GM19324 (cell line): ENCODE measurements around the gene TMEM248.
"Not testable (repeated sequence)": the region's sequence is repeated elsewhere in the genome, so short reads cannot be mapped to it uniquely, and the experiment has no call there.

ENCODE experiments used
- ATAC-seq: cut with Tn5 transposase; IDR thresholded peaks from one replicate; pipeline ENCODE4 v1.9.1; 2021; ENCODE audit warnings: mild to moderate bottlenecking, moderate library complexity; ENCODE audit not compliant: unreplicated experiment, low FRiP score

TMEM248 gene, protein sequence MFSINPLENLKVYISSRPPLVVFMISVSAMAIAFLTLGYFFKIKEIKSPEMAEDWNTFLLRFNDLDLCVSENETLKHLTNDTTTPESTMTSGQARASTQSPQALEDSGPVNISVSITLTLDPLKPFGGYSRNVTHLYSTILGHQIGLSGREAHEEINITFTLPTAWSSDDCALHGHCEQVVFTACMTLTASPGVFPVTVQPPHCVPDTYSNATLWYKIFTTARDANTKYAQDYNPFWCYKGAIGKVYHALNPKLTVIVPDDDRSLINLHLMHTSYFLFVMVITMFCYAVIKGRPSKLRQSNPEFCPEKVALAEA

DNA sequence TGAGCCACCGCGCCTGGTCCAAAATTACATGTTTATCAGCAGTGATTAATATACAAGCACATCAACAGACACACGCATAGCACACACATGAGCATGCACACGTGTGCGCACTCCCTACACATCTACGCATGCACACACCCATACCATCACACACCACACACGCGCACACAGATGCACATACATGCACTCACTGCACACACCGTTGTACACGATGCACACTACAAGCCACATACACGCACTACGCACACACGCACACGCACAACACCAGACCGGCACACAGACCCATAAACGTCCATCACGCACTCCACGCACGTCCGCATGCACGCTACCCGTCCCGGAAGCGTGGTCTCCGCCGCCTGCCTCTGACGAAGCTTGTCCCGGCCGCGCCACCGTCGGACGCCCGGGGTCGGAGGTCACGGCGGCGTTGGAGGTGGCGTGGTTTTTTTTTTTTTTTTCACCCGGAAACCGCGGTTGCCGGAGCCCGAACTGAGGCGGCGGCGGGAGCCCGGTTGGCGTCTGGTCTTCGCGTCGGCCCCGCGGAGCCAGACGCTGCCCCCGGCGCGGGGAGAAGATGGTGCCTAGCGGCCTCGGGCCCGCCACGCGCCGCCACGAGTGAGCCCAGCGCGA is at the start of gene TMEM248:
TSS of gene TMEM248 (plus strand) at position 457 of the 627 bp plus-strand sequence. CDS start 20,641 bp downstream, outside the sequence.
- peak; percentile 88 for ATAC-seq

DNA sequence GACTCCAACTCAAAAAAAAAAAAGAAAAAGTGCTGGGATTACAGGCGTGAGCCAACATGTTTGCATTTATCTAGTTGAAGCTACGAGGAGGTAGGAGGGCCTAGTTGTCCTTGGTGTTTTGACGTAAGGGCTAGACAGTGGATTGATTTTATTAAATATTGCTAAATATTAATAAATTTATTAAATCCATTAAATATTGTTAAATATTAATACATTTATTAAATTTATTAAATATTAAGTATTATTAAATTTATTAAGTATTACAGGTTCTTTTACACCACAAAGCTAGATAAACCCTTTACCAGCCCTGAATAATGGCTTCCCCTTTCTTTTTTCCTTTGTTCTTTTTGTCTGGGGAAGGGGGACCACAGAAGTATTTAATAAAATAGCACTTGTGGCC is 47.5 kb upstream of the TMEM248 start:
- ATAC-seq, result no peak

DNA sequence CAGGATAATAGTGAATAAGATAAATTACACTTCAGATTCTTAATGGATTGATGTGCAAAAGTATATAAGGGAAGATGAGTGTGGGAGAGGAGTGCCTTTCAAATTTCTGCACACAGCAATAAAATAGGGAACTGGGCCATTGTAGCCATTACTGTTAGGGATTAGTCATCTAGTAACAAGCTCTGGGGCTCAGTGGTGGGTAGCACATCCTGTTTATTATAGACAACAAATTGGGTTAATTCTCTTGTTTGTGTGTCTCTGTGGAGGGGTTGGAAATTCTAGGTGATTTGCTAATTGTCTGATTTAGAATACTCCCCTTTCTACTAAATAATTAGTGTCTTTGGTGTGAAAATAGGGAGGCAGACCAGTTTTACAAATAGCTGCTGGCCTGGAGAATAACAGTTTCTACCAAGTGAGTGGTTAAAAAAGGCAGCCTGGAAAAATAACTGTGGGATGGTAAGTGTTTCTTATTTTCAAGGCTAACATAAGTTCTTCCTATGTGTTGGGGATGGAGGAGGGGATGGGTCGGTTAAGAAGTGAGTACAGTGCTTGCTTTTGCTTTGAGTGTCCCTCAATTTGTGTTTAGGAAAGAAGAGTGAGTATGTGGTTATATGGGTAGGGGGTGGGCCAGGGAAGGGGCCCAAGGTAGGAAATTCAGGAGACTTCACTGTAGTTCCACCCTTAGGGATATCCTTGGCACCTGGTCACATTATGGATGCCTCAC is 43.3 kb upstream of the TMEM248 start:
- ATAC-seq, result no peak

DNA sequence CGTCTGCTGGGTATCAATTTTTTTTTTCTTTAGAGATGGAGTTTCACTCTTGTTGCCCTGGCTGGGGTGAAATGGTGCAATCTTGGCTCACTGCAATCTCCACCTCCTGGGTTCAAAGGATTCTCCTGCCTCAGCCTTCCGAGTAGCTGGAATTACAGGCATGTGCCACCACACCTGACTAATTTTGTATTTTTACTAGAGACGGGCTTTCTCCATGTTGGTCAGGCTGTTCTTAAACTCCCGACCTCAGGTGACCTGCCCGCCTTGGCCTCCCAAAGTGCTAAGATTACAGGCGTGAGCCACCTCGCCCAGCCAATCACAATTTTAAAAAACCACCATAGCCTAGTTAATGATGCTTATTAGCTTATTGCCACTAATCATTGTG is 42.7 kb upstream of the TMEM248 start:
- ATAC-seq, result not testable (repeated sequence)

DNA sequence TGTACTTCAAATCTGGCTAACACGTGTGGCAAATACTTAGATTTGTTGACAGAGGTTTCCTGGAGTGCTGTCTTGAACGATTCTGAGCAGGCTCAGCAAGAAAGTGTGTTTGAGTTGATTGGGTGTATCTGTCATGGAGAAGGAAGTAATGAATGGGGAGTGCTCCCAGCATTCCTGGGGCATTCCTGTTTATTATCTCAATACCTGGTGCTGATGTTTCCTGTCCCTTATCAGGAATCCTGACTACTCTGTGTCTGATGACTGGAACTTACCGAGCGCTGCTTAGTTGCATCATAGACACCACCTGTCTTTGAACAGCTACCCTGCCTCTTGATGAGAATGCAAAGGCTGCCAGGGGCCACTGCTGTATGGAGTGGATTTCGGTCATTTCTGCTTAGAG is 41.0 kb upstream of the TMEM248 start:
- no peak for ATAC-seq

DNA sequence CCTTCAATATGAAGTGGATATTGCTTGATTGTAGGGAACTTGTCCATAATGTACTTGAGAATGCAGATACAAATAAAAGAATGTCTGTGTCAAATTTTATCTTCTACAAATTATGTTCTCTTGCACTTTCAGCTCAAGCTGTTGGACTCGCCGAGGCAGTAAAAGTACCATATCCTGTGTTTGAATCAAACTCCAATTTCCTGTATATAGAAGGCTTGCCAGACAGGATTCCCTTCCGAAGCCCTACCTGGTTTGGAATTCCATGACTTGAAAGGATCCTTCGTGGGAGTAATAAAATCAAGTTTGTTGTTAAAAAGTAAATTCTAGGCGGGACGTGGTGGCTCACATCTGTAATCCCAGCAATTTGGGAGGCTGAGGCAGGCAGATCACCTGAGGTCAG is 40.4 kb upstream of the TMEM248 start:
- not testable (repeated sequence) for ATAC-seq

DNA sequence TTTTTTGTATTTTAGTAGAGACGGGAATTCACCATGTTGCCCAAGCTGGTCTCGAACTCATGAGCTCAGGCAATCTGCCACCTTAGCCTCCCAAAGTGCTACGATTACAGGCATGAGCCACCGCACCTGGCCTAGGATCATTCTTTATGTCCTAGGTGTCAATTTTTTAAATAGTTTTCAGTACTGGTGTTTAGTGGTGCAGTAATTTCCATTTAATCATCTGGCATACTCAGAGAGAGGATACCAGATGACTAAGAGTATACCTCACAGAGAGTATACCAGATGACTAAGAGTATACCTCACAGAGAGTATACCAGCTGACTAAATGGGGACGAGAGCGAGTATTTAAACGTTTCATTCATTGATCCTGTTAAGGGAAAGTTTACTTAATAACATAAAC is 37.3 kb upstream of the TMEM248 start:
- ATAC-seq, result no peak

DNA sequence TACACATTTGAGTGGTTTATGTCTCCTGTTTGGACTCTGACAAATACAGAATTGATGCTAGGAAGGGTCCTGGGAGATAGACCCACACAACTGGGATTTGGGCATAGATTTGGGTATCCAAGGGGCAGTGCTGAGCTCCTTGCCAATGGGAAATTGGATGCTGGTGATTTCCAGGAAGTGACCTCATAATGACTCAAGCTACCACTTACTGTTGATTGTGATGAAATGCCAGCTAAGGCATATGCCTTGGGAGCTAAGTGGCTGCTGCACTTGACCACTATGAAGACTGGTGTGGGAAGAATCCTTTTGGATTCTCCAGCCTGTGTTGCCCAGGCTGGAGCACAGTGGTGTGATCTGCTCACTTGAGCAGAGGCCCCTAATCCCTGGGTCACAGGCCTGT is 36.5 kb upstream of the TMEM248 start:
- not testable (repeated sequence) for ATAC-seq

DNA sequence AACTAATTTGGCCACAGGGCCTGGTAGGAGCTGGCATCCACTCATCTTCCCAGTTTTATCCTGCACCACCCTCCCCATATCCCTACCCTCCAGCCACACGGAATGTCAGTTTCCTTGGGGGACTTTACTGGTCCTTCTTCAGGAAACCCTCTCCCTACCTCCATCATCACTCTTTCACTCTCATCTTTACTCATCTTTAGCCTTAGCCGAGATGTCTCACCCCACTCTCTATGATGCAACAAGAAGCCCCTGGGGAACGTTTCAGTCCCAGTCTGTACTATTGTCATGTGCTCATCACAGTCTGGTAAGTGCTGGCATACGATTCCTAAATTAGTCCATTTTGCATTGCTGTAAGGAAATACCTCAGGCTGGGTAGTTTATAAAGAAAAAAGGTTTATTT is 34.9 kb upstream of the TMEM248 start:
- ATAC-seq, result no peak

DNA sequence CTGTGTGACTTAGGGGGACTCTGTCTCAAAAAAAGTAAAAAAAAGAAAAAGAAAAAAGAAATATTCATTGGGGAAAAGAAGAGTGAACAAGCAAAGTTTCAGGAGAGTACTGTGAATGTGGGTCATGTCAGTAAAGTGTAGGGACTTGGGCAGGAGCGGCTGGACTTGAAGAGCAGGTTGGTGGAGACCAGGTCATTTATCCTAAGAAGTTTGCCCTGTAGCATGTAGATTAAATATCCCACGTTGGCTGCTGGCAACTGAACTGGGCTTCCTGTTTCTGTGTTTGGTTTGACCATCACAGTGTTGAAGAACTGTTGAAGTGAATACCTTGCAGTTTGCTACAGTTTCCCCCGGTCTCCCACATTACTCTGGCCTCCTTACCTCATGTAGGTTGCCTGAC is 32.8 kb upstream of the TMEM248 start:
- not testable (repeated sequence) for ATAC-seq

DNA sequence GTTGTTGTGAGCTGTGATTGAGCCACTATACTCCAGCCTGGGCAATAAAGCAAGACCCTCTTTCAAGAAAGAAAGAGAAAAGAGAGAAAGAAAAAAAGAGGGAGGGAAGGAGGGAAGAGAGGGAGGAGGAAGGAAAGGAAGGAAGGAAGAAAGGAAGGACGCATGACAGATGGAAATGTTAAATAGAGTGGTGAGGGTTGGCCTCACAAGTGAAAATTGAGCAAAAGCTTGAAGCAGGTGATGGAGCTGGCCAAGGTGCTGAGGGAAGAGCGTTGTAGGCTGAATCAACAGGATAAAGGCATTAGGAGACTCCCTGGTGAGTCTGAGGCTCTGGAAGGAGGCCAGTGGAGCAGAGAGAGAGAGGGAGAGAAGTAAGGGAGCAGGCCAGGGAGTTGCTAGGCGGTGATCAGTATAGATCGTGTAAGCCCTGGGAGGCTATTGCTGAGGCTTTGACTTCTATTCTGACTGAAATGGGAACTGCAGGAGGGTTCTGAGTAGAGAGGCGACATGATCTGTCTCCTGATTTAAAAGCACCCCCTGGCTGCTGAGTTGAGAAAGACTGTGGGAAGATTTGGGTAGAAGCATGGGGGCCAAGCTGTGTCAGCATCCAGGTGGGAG is 26.5 kb upstream of the TMEM248 start:
- ATAC-seq, result no peak

DNA sequence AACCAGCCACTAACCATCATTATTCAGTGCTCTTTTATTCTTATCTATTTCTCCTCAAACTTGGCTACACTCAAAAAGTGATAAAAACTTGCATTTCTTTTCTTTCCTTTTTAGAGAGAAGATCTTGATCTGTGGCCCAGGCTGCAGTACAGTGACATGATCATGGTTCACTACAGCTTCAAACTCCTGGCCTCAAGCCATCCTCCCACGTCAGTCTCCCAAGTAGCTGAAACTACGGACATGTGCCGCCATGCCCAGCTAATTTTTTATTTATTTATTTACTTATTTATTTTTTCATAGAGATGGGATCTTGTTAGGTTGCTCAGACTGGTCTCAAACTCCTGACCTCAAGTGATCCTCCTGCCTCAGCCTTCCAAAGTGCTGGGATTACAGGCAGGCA is 24.6 kb upstream of the TMEM248 start:
- no peak for ATAC-seq

DNA sequence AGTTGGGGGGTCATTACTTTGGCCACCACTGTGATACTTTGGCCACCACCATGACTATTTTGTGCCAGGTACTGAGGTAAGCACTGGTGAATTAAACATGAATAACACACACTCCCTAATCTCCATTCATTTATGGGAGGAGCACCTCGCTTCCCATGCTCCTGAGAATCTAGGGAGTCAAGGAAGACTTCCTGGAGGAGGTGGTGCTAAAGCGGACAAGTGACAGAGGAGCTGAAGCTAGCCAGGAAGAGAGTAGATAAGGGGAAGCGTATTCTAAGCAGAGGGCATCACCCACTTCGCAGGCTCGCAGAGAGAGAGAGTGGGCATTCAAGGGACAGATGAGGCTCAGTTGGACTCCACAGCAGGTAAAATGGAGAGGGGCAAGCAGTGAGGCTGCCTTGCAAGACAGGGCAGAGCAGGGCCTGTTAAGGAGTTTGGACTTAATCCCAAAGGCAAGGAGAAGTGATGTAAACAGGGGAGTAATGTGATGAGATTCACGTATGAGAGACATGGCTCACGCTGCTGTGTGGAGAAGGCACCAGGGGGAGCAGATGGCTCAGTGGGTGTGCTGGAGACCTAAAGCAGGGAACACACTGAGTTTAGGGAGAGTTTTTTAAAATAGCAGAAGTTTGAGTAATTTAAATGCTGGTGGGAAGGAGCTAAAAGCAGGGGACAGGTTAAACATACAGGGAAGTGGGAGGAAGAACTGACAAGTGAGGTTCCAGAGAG is 21.3 kb upstream of the TMEM248 start:
- ATAC-seq, result no peak

DNA sequence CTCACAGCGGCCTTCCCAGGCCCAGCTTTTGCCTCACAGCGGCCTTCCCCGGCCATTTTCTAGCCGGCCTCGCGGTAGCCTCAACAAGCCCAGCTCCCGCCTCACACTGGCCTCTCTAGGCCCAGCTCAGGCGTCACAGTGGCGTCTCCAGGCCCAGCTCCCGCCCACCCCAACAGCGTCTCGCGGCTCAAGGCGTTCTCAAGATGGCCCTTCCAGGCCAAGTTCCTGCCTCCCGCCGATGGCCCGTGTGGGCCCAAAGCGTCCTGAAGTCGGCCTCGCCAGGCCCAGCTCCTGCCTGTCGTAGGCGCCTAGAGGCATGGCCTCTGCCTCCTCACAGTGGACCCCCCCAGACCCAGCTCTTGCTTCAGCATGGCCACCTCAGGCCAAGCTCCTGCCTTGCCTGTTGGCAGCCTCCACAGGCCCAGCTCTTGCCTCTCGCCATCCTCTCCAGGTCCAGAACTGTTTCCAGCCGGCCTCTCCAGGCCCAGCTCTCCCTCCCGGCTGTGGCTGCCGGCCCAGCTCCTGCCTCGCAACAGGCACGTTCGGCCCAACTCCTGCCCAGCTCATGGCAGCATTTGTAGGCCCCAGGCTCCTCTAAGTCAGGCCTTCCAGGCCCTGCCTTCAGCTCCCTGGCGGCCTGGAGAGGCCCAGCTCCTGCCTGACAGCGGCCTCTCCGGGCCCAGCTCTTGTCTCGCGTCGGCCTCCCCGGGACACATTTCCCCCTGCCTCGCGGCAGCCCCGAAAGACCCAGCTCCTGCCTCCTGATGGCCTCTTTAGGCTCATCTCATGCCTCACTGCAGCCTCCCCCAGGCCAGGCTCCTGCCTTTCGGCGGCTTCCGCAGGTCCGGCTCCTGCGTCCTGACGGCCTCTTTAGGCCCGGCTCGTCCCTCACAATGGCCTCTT is 18.8 kb upstream of the TMEM248 start:
- ATAC-seq, result no peak

DNA sequence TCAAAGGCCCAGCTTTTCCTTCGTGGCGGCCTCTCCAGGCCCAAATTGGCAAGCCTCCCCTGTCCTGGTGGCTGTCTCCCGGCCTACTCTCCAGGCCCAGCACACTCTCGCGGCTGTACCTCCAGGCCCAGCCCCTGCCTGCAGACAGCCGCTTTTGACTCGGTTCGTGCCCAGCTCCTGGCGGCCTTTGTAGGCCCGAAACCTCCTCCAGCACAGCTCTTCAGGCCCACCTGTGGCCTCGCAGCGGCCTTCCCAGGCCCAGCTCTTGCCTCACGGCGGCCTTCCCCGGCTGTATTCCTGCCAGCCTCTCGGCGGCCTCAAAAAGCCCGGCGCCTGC is 18.2 kb upstream of the TMEM248 start:
- no peak for ATAC-seq

DNA sequence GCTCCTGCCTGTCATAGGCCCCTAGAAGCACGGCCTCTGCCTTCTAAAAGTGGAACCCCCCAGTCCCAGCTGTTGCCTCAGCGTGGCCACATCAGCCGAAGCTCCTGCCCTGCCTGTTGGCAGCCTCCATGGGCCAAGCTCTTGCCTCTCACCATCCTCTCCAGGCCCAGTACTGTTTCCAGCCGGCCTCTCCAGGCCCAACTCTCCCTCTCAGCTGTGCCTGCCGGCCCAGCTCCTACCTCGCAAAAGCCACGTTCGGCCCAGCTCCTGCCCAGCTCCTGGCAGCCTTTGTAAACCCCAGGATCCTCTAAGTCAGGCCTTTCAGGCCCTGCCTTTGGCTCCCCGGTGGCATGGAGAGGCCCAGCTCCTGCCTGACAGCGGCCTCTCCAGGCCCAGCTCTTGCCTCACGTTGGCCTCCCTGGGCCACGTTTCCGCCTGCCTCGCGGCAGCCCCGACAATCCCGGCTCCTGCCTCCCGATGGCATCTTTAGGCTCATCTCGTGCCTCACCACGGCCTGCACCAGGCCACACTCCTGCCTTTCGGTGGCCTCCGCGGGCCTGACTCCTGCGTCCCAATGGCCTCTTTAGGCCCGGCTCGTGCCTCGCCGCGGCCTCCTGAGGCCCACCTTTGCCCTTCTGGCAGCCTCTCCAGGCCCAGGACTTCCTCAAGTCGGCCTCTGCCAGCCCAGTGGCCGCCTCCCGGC is 17.5 kb upstream of the TMEM248 start:
- no peak for ATAC-seq

DNA sequence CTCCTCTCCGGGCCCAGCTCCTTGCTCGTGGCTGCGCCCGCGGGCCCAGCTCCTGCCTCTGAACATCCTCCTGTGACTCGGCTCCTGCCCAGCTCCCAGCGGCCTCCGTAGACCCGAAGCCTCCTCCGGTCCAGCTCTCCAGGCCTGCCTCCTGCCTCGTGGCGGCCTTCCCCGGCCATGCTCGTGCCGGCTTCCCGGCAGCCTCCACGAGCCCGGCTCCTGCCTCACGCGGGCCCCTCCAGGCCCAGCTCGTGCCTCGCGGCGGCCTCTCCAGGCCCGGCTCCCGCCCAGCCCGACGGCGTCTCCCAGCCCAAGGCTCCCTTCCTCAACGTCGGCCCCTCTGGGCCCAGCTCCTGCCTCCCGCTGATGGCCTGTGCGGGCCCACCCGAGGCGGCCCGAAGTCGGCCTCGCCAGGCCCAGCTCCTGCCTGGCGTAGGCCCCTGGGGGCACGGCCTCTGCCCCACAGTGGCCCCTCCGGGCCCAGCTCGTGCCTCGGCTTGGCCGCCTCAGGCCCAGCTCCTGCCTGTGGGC is 16.9 kb upstream of the TMEM248 start:
- no peak for ATAC-seq

DNA sequence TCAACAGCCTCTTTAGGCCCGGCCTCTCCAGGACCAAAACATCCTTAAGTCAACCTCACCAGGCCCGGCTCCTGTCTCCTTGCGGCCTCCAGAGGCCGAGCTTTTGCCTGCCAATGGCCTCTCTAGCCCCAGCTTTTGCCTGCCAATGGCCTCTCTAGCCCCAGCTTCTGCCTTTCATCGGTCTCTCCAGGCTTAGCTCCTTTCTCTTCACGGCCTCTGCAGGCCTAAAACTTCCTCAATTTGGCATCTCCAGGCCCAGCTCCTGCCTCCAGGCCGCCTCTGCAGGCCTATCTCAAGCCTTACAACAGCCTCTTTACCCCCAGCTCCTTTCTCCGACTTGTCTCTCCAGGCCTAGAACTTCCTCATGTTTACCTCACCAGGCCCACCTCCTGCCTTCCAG is 15.7 kb upstream of the TMEM248 start:
- ATAC-seq, result no peak

DNA sequence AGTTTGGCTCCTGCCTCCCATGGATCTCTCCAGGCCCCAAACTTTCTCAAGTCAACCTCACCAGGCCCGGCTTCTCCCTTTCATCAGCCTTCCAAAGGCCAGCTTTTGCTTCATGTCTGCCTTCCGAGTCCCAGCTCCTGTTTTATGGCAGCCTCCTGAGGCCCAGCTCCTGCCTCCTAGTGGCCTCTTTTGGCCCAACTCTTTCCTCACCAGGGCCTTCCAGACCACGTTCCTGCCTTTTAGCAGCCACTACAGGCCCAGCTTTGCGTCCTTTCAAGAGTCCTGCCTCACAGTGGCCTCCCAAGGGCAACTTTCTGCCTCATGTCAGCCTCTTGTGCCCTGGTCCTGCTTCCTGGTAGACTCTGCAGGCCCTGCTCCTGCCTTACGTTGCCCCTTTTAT is 15.3 kb upstream of the TMEM248 start:
- no peak for ATAC-seq
